Loucy (cell line): ENCODE measurements around the gene TYRO3.

Experiments
- H2AFZ ChIP-seq: fragments of 200-600 bp; sonication (generic); 2 replicates; pipeline ENCODE4 v1.6.0; 2016; ENCODE audit warnings: antibody characterized with exemption, mild to moderate bottlenecking, low read length, moderate library complexity
- H3F3A ChIP-seq: fragments of 200-600 bp; 2 replicates; pipeline ENCODE4 v1.6.0; 2016; ENCODE audit warnings: antibody characterized with exemption, low read depth, mild to moderate bottlenecking
- H3K27me3 ChIP-seq: fragments of 200-600 bp; sonication (generic); 2 replicates; pipeline ENCODE4 v1.6.1; 2014; ENCODE audit warnings: low read length, mild to moderate bottlenecking; ENCODE audit not compliant: insufficient read depth, poor library complexity, severe bottlenecking
- H3K36me3 ChIP-seq: fragments of 200-600 bp; sonication (generic); 2 replicates; pipeline ENCODE4 v1.6.1; 2016; ENCODE audit warnings: low read length; ENCODE audit not compliant: insufficient read depth
- H3K4me1 ChIP-seq: fragments of 200-600 bp; sonication (generic); 2 replicates; pipeline ENCODE4 v1.5.1; 2014; ENCODE audit warnings: low read length, mild to moderate bottlenecking; ENCODE audit not compliant: insufficient read depth, poor library complexity, severe bottlenecking
- H3K4me2 ChIP-seq: fragments of 200-600 bp; sonication (generic); 2 replicates; pipeline ENCODE4 v1.6.0; 2014; ENCODE audit warnings: antibody characterized with exemption, low read length, low read depth, mild to moderate bottlenecking; ENCODE audit not compliant: poor library complexity, severe bottlenecking
- H3K4me3 ChIP-seq: fragments of 200-600 bp; sonication (generic); 2 replicates; pipeline ENCODE4 v1.5.1; 2014; ENCODE audit warnings: low read length, mild to moderate bottlenecking, mixed read lengths; ENCODE audit not compliant: poor library complexity, severe bottlenecking
- H3K79me2 ChIP-seq: fragments of 200-600 bp; sonication (generic); 2 replicates; pipeline ENCODE4 v1.6.1; 2014; ENCODE audit warnings: low read length; ENCODE audit not compliant: insufficient read depth
- H3K9ac ChIP-seq: fragments of 200-600 bp; sonication (generic); 2 replicates; pipeline ENCODE4 v1.6.0; 2014; ENCODE audit warnings: mild to moderate bottlenecking, low read depth, low read length, moderate library complexity; ENCODE audit not compliant: poor library complexity, severe bottlenecking
- H3K9me2 ChIP-seq: fragments of 200-600 bp; sonication (generic); replicated peaks from 2 replicates; pipeline ENCODE4 v1.6.1; 2016; ENCODE audit warnings: low read depth, low read length, mixed read lengths
- H3K9me3 ChIP-seq: fragments of 200-600 bp; sonication (generic); 2 replicates; pipeline ENCODE4 v1.6.1; 2014; ENCODE audit warnings: mild to moderate bottlenecking, antibody characterized with exemption, low read length, low read depth; ENCODE audit not compliant: insufficient read depth
- H4K20me1 ChIP-seq: fragments of 200-600 bp; sonication (generic); 2 replicates; pipeline ENCODE4 v1.6.0; 2014; ENCODE audit warnings: antibody characterized with exemption, low read length, mild to moderate bottlenecking; ENCODE audit not compliant: insufficient read depth, poor library complexity, severe bottlenecking
- CTCF ChIP-seq: fragments of 200-600 bp; sonication (generic); conservative IDR thresholded peaks from 2 replicates; pipeline ENCODE4 v1.5.1; 2014; ENCODE audit warnings: mild to moderate bottlenecking, antibody characterized with exemption, low read length
- EZH2phosphoT487 ChIP-seq: fragments of 200-600 bp; IDR thresholded peaks from 2 replicates; pipeline ENCODE4 v1.6.1; 2018; ENCODE audit warnings: antibody characterized with exemption, mild to moderate bottlenecking, moderate library complexity, borderline replicate concordance

The TYRO3 gene

GRCh38 chr15:41566121-41566885 is 7.3 kb downstream of the TYRO3 start:
- no peaks in the 10 kb centered on the region for H3K79me2 ChIP-seq
- H3K9ac ChIP-seq = no peak overlapping the region
- TF ChIP-seq EZH2phosphoT487 (no peak), CTCF (no peak)
- no peak overlapping the region for H3K4me3 ChIP-seq
- no peaks in the 10 kb centered on the region for H3K36me3 ChIP-seq
- H3F3A ChIP-seq = no peaks in the 10 kb centered on the region
- H3K4me1 ChIP-seq = peaks cover 19% of the 10 kb centered on the region
- H2AFZ ChIP-seq = no peak overlapping the region
- H3K4me2 ChIP-seq = no peak overlapping the region
- H3K9me3 ChIP-seq = no peaks in the 10 kb centered on the region
- no peaks in the 10 kb centered on the region for H3K27me3 ChIP-seq
- H3K9me2 ChIP-seq = no peaks in the 10 kb centered on the region
- H4K20me1 ChIP-seq = no peaks in the 10 kb centered on the region

- Histone ChIP-seq H3K4me1 (peaks cover 19% of the 10 kb centered on the region), H4K20me1 (no peaks in the 10 kb centered on the region), H3K27me3 (no peaks in the 10 kb centered on the region), H3K9ac (no peak overlapping the region), H3F3A (no peaks in the 10 kb centered on the region), H3K4me3 (no peak overlapping the region), H2AFZ (no peak overlapping the region), H3K9me3 (no peaks in the 10 kb centered on the region), H3K4me2 (no peak overlapping the region), H3K9me2 (no peaks in the 10 kb centered on the region), H3K79me2 (no peaks in the 10 kb centered on the region), H3K36me3 (no peaks in the 10 kb centered on the region)
- TF ChIP-seq CTCF = no peak
- no peak for TF ChIP-seq EZH2phosphoT487
These were observed 8.2 kb downstream of the TYRO3 start for GRCh38 chr15:41567261-41567660.

- Histone ChIP-seq H3F3A (no peaks in the 10 kb centered on the region), H3K4me1 (peaks cover 18% of the 10 kb centered on the region), H4K20me1 (no peaks in the 10 kb centered on the region), H3K79me2 (no peaks in the 10 kb centered on the region), H3K4me3 (no peak overlapping the region), H3K9me3 (no peaks in the 10 kb centered on the region), H3K9me2 (no peaks in the 10 kb centered on the region), H3K36me3 (no peaks in the 10 kb centered on the region), H3K9ac (no peak overlapping the region), H3K27me3 (no peaks in the 10 kb centered on the region), H2AFZ (no peak overlapping the region), H3K4me2 (no peak overlapping the region)
- TF ChIP-seq EZH2phosphoT487 = no peak
- TF ChIP-seq CTCF = no peak
These were observed 8.8 kb downstream of the TYRO3 start for GRCh38 chr15:41567862-41568261.
